A673 (cell line): ENCODE results near the gene ZNF831. TPM values are rescaled to one million over a fixed set of nuclear protein-coding genes. Genes with fewer than 3 reads are reported as not detected.

ENCODE experiments used
- BruUV-seq: library from RNA; stranded (reverse); fragments of 400-500 nt; replicated peaks from 2 replicates; lab custom pipeline; 2021; lab: Mats Ljungman, UMichigan
- CTCF ChIA-PET: fragments of 300-600 bp; sonication (Branson Sonifier 250); formaldehyde crosslinking; loops from one replicate; lab custom pipeline; 2022; ENCODE audit warnings: antibody characterized with exemption; lab: Charles Lee
- POLR2A ChIA-PET: fragments of 300-600 bp; sonication (Branson Sonifier 250); formaldehyde crosslinking; loops from one replicate; lab custom pipeline; 2022; ENCODE audit warnings: antibody characterized with exemption; ENCODE audit not compliant: low non-redundant PET; lab: Charles Lee
- DNase-seq: peaks from one replicate; pipeline ENCODE4 v3.0.0-alpha.2; 2015; ENCODE audit warnings: low spot score
- H3K27ac ChIP-seq: fragments of 200-600 bp; sonication (generic); 2 replicates; pipeline ENCODE4 v1.5.1; 2016; ENCODE audit warnings: mixed run types, low read depth, mild to moderate bottlenecking, mixed read lengths, antibody characterized with exemption, low read length; ENCODE audit not compliant: poor library complexity, severe bottlenecking
- H3K27me3 ChIP-seq: fragments of 200-600 bp; sonication (generic); replicated peaks from 2 replicates; pipeline ENCODE4 v1.6.1; 2017; ENCODE audit warnings: mixed run types, low read depth, mild to moderate bottlenecking, mixed read lengths, antibody characterized with exemption, low read length; ENCODE audit not compliant: insufficient read depth, poor library complexity
- H3K36me3 ChIP-seq: fragments of 200-600 bp; sonication (generic); 2 replicates; pipeline ENCODE4 v1.6.1; 2016; ENCODE audit warnings: mixed run types, mild to moderate bottlenecking, mixed read lengths, antibody characterized with exemption, low read length; ENCODE audit not compliant: insufficient read depth, poor library complexity, severe bottlenecking
- H3K4me1 ChIP-seq: fragments of 200-600 bp; sonication (generic); 2 replicates; pipeline ENCODE4 v1.6.1; 2017; ENCODE audit warnings: mixed run types, mild to moderate bottlenecking, mixed read lengths, antibody characterized with exemption, low read length; ENCODE audit not compliant: insufficient read depth, poor library complexity, severe bottlenecking
- H3K4me3 ChIP-seq: fragments of 200-600 bp; sonication (generic); 2 replicates; pipeline ENCODE4 v1.5.1; 2016; ENCODE audit warnings: low read depth, mixed run types, mild to moderate bottlenecking, mixed read lengths, low read length; ENCODE audit not compliant: poor library complexity, severe bottlenecking
- H3K9me3 ChIP-seq: fragments of 200-600 bp; sonication (generic); 2 replicates; pipeline ENCODE4 v1.6.1; 2016; ENCODE audit warnings: mixed run types, low read depth, mild to moderate bottlenecking, mixed read lengths, antibody characterized with exemption, low read length; ENCODE audit not compliant: poor library complexity, severe bottlenecking
- CTCF ChIP-seq: fragments of 300-800, 200-600 bp; sonication (generic); conservative IDR thresholded peaks from 2 replicates; pipeline ENCODE4 v1.5.1; 2017; ENCODE audit warnings: low read depth, mild to moderate bottlenecking, antibody characterized with exemption, low read length, moderate library complexity, mixed read lengths
- EZH2 ChIP-seq: fragments of 200-600 bp; sonication (generic); IDR thresholded peaks from 2 replicates; pipeline ENCODE4 v1.6.1; 2017; ENCODE audit warnings: borderline replicate concordance, low read depth, mild to moderate bottlenecking, mixed read lengths, antibody characterized with exemption, low read length; ENCODE audit not compliant: poor library complexity, severe bottlenecking
- intact Hi-C: fragments of 100-400 bp; cut with micrococcal nuclease; formaldehyde crosslinking; loops from one replicate; pipeline ENCODE4 v1.10.0; 2022; ENCODE audit not compliant: unreplicated experiment
- total RNA-seq: library from RNA; stranded (reverse); gene quantifications from 2 replicates; pipeline ENCODE4 v1.2.3, GENCODE V29; 2021

Gene ZNF831
- total RNA-seq, 1 experiment from 2014 or later, result not detected

GRCh38 chr20:59299945-59300332 lies 136.3 kb downstream of the ZNF831 start:
- CTCF ChIA-PET, result no interaction called here
- no peaks in the 10 kb centered on the region for H3K4me1 ChIP-seq
- intact Hi-C loops, result no loop called here
- peaks cover 96% of the 10 kb centered on the region for H3K27me3 ChIP-seq
- no peak overlapping the region for H3K27ac ChIP-seq
- no peaks in the 10 kb centered on the region for H3K9me3 ChIP-seq
- no TSS peak for BruUV-seq
- POLR2A ChIA-PET, result no interaction called here
- no peak for DNase-seq
- TF ChIP-seq EZH2 (no peak), CTCF (no peak)
- no peaks in the 10 kb centered on the region for H3K36me3 ChIP-seq
- no peak overlapping the region for H3K4me3 ChIP-seq

- peaks cover 96% of the 10 kb centered on the region for H3K27me3 ChIP-seq
- no peak within 1 kb of the TSS for H3K4me3 ChIP-seq
- no peak for DNase-seq
- intact Hi-C loops, result no loop called here
- no TSS peak for BruUV-seq
- H3K4me1 ChIP-seq, result no peaks in the 10 kb centered on the region
- ChIA-PET POLR2A (no interaction called here), CTCF (no interaction called here)
- H3K36me3 ChIP-seq, result no peaks in the 10 kb centered on the region
- TF ChIP-seq EZH2, result no peak
- TF ChIP-seq CTCF, result no peak
- H3K27ac ChIP-seq, result no peak within 1 kb of the TSS
- no peaks in the 10 kb centered on the region for H3K9me3 ChIP-seq
Measured at GRCh38 chr20:59300333-59301081, 136.9 kb downstream of the ZNF831 start, which contains the start of gene EDN3. EDN3 (plus strand) TSS chr20:59300611; CDS start chr20:59300813, 202 bp downstream.

- H3K27ac ChIP-seq, result no peak overlapping the region
- ChIA-PET POLR2A (no interaction called here), CTCF (no interaction called here)
- peaks cover 89% of the 10 kb centered on the region for H3K27me3 ChIP-seq
- BruUV-seq, result no TSS peak
- no peaks in the 10 kb centered on the region for H3K4me1 ChIP-seq
- H3K9me3 ChIP-seq, result no peaks in the 10 kb centered on the region
- intact Hi-C loops, result no loop called here
- no peak for TF ChIP-seq CTCF
- TF ChIP-seq EZH2, result no peak
- no peak for DNase-seq
- no peak overlapping the region for H3K4me3 ChIP-seq
- H3K36me3 ChIP-seq, result no peaks in the 10 kb centered on the region
Measured at GRCh38 chr20:59301343-59302007, 137.9 kb downstream of the ZNF831 start.
